Measurements from ENCODE around the gene ZNF276. TPM values are rescaled to one million over a fixed set of nuclear protein-coding genes. Genes with fewer than 3 reads are reported as not detected.
A peak's percentile ranks its signal among the peaks of the same experiment; 100 is the strongest.

The ZNF276 gene
- polyA plus RNA-seq, 3 donors = 2.2 to 54.5 (median 3.2) TPM

DNA sequence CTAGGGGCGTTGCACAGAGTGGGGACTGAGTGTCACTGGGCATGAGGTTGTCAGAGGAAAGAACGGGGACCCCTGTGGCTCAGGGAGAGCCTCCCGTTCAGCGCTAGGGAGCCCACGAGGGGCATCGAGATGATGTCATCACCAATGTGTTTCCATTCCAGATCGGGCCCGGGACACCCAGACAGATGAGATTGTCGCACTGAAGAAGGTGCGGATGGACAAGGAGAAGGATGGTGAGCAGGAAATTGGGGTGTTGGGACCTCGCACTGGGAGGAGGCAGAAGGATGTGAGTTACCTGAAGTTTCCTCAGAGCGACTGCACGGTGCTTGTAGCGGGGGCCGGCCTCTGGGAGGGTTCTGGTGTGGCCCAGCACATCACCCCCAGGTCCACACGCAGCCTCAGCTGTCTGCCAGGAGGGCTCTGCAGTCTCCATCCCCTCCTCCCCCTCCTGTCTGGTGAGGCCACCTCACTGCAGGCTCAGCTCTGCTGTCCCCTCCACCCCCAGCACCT, 30.9 kb upstream of the ZNF276 start:
- no peak for TF ChIP-seq CTCF (IDR thresholded peaks at IDR 0.05)
- H3K9ac ChIP-seq (ENCODE audit: insufficient read depth, low read length, poor library complexity, severe bottlenecking) = no peak overlapping the region
- H3K27me3 Mint-ChIP-seq (ENCODE audit: low read depth in 3 of 3) = peaks cover 0 to 2% (median 2%) of the 10 kb centered on the region in 3 donors
- WGBS (ENCODE audit: insufficient coverage) = 95% methylated on average over 14 of the region's 16 CpGs
- peaks cover 10% of the 10 kb centered on the region for H4K20me1 ChIP-seq (ENCODE audit: insufficient read depth, low read length)
- H3K4me1 Mint-ChIP-seq = peaks cover 9% of the 10 kb centered on the region
- no peak overlapping the region for H3K4me3 Mint-ChIP-seq
- H3K4me1 ChIP-seq (ENCODE audit: control insufficient read depth in 1 of 2, insufficient read depth in 2 of 2, low read length in 2 of 2) = peaks cover 10 to 17% of the 10 kb centered on the region in 2 donors
- intact Hi-C loops (cut with micrococcal nuclease) = no loop called here
- H3K4me3 ChIP-seq (replicated peaks in 1 of 3; ENCODE audit: low read depth in 2 of 3, low read length in 3 of 3) = no peak overlapping the region
- peaks cover 25% of the 10 kb centered on the region for H3K79me2 ChIP-seq (ENCODE audit: insufficient read depth, low read length)
- peaks cover 48 to 60% of the 10 kb centered on the region in 2 donors for H3K36me3 ChIP-seq (replicated peaks in 1 of 2; ENCODE audit: control insufficient read depth in 1 of 2, insufficient read depth in 2 of 2, low read length in 2 of 2)
- H3K36me3 Mint-ChIP-seq = peaks cover 37 to 62% of the 10 kb centered on the region in 2 donors
- peak overlapping the region in 1 of 7 donors; percentile 23 for H3K27ac Mint-ChIP-seq
- no peaks in the 10 kb centered on the region for H3K27me3 ChIP-seq (ENCODE audit: control insufficient read depth in 2 of 2, insufficient read depth in 2 of 2, low read length in 2 of 2)
- no peak overlapping the region for H2AFZ ChIP-seq (ENCODE audit: insufficient read depth, low read depth, low read length, poor library complexity, severe bottlenecking)
- H3K4me2 ChIP-seq (replicated peaks; ENCODE audit: extremely low read depth, low read length, poor library complexity, severe bottlenecking) = no peak overlapping the region
- H3K9me3 Mint-ChIP-seq = peaks cover 0 to 4% (median 2%) of the 10 kb centered on the region in 7 donors
- DNase-seq = no peak
- no peak overlapping the region for H3K27ac ChIP-seq (ENCODE audit: low read depth in 1 of 2, low read length in 2 of 2)
- H3K9me3 ChIP-seq (replicated peaks in 1 of 2; ENCODE audit: control insufficient read depth in 1 of 2, insufficient read depth in 1 of 2, low read length in 2 of 2) = peaks cover 0 to 6% of the 10 kb centered on the region in 2 donors

DNA sequence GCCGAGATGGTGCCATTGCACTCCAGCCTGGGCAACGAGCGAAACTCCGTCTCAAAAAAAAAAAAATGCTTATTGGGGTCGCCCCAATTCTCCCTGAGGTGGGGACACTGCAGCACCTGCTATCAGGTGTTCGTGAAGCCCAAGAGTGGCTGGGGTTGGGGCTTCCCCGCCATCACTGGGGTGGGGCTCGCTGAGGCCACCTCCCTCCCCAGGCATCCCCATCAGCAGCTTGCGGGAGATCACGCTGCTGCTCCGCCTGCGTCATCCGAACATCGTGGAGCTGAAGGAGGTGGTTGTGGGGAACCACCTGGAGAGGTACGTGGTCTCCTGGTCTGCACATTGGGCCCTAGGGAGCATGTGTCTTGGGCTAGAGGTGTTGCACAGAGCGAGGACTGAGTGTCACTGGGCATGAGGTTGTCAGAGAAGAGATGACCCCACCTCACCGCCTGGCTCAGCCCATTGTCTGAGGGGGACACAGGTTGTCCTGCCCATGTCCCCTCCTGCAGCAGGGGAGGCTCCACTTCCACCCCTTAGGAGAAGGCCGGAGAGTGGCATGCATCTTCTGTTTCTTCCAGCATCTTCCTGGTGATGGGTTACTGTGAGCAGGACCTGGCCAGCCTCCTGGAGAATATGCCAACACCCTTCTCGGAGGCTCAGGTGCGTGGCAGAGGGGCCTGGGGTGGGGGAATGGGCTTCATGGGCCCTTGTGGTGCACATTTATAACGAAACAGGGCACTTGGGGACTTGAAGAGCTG, 29.9 kb upstream of the ZNF276 start:
- no peak overlapping the region for H3K4me3 ChIP-seq (replicated peaks in 1 of 3; ENCODE audit: low read depth in 2 of 3, low read length in 3 of 3)
- Mint-ChIP-seq H3K9me3 (no peaks in the 10 kb centered on the region), H3K4me3 (no peak overlapping the region), H3K4me1 (peaks cover 7% of the 10 kb centered on the region), H3K27me3 (ENCODE audit: low read depth in 3 of 3) (peaks cover 0 to 2% (median 0%) of the 10 kb centered on the region in 3 donors), H3K36me3 (peaks cover 42 to 69% of the 10 kb centered on the region in 2 donors), H3K27ac (peak overlapping the region in 1 of 7 donors; percentile 48)
- 96% methylated on average over 13 of the region's 21 CpGs for WGBS (ENCODE audit: insufficient coverage)
- H4K20me1 ChIP-seq (ENCODE audit: insufficient read depth, low read length) = peaks cover 12% of the 10 kb centered on the region
- no peak for DNase-seq
- H2AFZ ChIP-seq (ENCODE audit: insufficient read depth, low read depth, low read length, poor library complexity, severe bottlenecking) = no peak overlapping the region
- H3K27ac ChIP-seq (ENCODE audit: low read depth in 1 of 2, low read length in 2 of 2) = no peak overlapping the region
- intact Hi-C loops (cut with micrococcal nuclease) = no loop called here
- TF ChIP-seq CTCF (IDR thresholded peaks at IDR 0.05) = no peak
- H3K9ac ChIP-seq (ENCODE audit: insufficient read depth, low read length, poor library complexity, severe bottlenecking) = no peak overlapping the region
- no peaks in the 10 kb centered on the region for H3K27me3 ChIP-seq (ENCODE audit: control insufficient read depth in 2 of 2, insufficient read depth in 2 of 2, low read length in 2 of 2)
- no peak overlapping the region for H3K4me2 ChIP-seq (replicated peaks; ENCODE audit: extremely low read depth, low read length, poor library complexity, severe bottlenecking)
- H3K79me2 ChIP-seq (ENCODE audit: insufficient read depth, low read length) = peaks cover 25% of the 10 kb centered on the region
- no peaks in the 10 kb centered on the region for H3K9me3 ChIP-seq (replicated peaks in 1 of 2; ENCODE audit: control insufficient read depth in 1 of 2, insufficient read depth in 1 of 2, low read length in 2 of 2)
- peaks cover 10 to 12% of the 10 kb centered on the region in 2 donors for H3K4me1 ChIP-seq (ENCODE audit: control insufficient read depth in 1 of 2, insufficient read depth in 2 of 2, low read length in 2 of 2)
- peaks cover 54 to 64% of the 10 kb centered on the region in 2 donors for H3K36me3 ChIP-seq (replicated peaks in 1 of 2; ENCODE audit: control insufficient read depth in 1 of 2, insufficient read depth in 2 of 2, low read length in 2 of 2)

Measured in CD14-positive monocyte (primary cell).